Activated CD4-positive, alpha-beta T cell treated with anti-CD3 and anti-CD28 coated beads, Interleukin-2, amount 50 U/mL, for 48 hours (primary cell): ENCODE measurements around the gene AGTPBP1.

ENCODE experiments used
- DNase-seq, 2 experiments: peaks; one replicate each; pipeline ENCODE4 v3.0.0-alpha.2; 2020

AGTPBP1 gene

DNA sequence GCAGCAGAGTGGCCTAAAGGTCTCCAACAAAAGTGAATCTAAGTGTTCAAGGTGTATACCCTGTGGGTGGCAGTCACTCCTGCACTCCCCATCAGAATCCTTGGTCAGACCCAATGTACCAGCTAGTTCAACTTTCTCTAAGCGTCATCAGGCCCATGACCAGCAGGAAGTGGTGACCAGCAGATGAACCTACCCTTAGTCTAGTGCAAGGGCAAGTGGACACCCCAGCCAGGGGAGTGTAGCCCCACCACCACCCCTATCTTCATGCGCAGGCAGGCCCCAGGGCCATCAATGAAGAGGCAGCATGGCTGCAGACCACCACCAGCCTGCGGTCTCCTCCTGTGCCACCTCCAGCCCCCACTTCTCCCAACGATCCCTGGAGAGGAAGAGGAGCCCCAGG is 213.1 kb downstream of the AGTPBP1 start:
- DNase-seq, result no peak

- DNase-seq, result no peak
Observed at GRCh38 chr9:85528142-85528541, 213.6 kb downstream of the AGTPBP1 start.

- no peak for DNase-seq
Observed at GRCh38 chr9:85527331-85528020, 214.3 kb downstream of the AGTPBP1 start.

- no peak for DNase-seq
Observed at GRCh38 chr9:85524531-85524930, 217.2 kb downstream of the AGTPBP1 start.

- DNase-seq, result no peak
Observed at GRCh38 chr9:85523202-85523601, 218.6 kb downstream of the AGTPBP1 start.

DNA sequence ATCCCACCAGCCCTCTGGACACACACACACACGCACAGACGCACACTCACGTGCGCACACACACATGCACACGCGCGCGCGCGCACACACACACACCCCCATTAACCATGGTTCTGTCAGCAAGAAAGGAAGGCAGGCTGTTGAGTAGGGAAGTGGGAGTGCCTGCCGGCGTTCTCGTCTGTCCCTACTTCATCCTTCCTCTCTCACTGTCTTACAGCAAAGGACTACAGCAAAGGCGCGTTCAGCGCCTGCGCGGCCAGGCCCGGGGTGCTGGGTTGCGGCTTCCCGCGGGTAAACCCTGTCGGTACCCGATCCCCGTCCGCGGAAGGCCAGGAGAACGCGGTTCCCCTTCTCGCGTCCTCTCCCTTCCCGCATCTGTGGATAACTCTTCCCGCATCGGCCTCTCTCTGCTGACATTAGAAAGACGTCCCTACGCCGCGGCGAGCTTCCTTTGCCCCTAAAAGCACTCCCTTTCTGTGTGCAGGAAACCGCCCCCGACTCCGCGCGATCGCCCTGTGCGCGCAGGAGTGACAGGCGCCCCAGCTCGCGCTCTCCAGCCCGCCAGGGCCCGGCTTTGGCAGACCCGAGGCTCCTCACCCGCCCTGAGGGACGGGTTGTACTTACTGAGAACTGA is 219.2 kb downstream of the AGTPBP1 start:
- DNase-seq, result peak; percentile 18 to 37

GRCh38 chr9:85521371-85522197 is 220.2 kb downstream of the AGTPBP1 start:
- DNase-seq, result no peak

DNA sequence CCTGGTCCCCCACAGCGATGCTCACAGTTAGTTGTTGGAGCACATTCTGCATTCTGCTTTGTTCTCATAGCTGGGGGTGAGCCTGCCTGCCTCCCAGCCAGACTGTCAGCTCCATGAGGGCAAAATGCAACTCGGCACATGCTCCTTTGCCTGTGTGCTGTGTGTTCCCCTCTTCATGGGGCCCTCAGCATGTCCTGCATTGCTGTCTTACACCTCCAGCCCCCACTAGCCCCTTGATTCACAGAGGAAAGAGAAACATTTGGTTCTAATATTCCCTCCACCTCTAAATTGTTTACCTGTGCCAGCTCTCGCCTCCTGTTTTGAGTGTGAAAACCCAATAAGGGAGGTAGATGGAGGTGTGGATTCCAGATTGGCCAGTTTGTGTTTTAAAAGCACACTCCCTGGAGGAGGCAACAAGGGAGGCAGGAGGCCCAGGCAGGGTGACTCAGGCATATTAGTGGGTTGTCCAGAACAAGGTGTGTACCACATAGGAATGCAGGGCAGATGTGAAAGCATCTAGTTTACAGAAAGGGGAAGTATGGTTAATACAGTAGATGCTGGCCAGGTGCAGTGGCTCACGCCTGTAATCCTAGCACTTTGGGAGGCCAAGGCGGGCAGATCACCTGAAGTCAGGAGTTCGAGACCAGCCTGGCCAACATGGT is 224.6 kb downstream of the AGTPBP1 start:
- no peak for DNase-seq

DNA sequence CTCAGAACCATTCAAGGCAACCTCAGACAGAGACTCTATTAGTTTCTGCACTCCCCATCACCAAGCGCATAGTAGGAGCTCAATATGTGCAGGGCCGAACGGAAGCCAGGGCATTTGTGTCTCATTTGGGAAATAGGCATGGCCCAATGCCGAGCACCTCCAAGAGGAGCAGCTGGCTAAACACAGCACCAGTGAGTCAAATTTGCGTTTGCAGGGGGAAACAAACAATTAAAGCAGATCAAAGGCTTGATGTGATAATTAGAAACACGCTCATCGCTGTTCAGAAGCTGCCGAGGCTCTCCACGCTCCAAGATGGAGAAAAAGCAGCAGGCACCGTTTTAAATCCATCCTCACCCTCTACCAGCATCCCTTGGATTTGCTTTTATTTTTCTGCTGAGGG is 225.3 kb downstream of the AGTPBP1 start:
- no peak for DNase-seq

DNA sequence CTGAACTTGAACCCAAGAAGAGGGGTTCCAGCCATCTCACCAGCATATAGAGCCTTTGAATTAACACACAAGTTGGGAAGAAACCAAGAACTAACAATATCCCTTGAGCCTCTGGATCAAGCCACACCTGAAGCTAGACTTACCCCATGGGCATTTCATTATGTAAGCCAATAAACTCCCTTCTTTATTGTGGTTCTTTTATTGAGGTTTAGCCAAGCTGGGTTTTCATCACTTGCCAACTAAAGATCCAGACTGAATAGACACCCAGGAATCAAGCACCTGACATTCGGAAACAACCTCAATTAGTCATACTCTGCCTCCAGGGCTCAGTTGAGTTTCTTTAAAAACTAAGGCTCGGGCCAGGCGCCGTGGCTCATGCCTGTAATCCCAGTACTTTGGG is 226.7 kb downstream of the AGTPBP1 start:
- no peak for DNase-seq

GRCh38 chr9:85514256-85514655 is 227.5 kb downstream of the AGTPBP1 start:
- no peak for DNase-seq

DNA sequence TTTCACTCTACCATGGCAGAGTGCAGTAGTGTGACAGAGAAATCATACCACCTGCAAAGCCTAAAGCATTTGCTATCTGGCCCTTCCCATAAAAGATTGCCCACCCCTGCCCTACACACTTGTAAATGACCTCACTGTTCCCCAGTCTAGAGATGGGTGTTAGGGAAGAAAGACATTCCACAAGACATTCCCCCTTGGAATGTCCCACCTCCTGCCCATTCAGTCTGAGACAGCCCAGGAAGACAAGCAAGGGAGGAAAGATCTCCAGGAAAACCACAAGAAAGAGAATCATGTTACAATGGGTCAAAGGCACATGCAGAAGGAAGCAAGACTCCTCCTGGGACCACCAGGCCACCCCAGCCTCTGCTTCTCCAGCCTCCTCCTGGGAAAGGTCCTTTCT is 230.0 kb downstream of the AGTPBP1 start:
- no peak for DNase-seq

- DNase-seq, result no peak
Observed at GRCh38 chr9:85510830-85511504, 230.8 kb downstream of the AGTPBP1 start.

DNA sequence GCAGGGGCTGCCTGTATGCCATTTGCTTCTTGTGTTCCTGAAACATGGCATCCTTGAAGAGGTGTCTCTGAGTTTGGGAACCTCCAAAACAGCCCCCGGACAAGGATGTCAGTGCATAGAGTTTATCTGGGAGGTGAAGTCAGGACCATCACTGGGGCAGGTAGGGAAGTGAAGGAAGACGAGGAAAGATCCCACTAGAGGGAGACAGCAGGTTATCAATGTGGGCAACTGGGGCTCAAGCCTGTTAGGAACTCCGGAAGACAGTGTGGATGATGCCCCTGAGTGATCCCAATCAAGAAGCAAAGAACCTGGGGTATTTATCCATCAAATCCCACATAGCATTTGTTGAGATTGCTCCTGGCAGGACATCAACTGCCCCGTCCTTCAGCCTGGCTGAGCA is 233.1 kb downstream of the AGTPBP1 start:
- no peak for DNase-seq

GRCh38 chr9:85505612-85506011 is 236.1 kb downstream of the AGTPBP1 start:
- no peak for DNase-seq

DNA sequence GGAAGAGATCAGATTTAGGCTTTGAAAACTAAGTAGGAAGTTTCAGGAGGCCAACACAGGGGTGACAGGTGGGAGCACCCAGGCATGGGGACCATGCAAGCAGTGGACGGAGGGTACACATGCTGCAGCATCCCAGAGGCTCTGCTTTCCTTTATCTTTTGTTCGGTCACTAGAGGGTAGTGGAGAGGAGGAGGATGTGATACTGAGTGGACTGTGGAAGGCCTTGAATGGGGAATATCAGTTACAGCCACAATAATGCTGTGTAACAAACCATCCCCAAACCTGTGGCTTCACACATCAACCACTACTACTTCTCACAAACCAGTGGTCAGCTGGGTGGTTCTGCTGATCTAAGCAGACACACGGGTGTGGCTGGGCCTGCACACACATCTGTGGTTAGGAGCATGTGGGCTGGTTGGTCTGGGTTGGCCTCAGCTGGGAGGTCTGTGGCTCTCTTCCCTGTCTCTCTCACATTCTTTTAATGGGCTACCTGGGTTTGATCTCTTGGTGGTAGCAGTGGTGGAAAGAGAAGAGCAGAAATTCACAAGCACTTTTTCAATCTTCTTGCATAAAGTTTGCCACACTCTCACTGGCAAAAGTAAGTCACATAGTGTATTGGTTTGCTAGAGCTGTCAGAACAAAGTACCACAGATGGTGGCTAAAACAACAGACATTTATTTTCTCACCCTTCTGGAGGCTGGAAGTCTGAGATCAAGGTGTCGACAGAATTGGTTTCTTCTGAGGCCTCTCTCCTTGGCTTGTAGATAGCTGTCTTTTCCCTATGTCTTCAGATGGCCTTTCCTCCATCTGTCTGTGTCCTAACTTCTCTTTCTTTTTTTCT is 238.7 kb downstream of the AGTPBP1 start:
- no peak for DNase-seq

GRCh38 chr9:85501882-85502281 is 239.9 kb downstream of the AGTPBP1 start:
- no peak for DNase-seq

DNA sequence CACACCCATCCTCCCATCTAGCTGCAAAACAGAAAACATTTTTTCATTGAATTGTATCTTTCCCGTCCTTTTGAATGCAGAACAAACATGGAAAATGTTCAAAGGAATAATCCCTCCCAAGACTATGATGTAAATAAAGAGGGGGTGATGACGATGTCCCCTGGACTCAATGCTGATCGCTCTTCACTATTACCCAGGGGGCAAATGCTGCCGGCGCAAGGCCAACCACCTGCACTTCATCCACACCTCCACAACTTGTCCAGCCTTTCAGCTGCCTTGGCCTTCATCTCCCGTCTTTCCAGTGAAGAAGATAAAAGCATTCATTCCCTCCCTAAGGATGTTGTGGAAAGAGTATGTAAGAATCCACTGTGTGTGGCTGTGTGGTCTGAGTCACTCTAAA is 240.3 kb downstream of the AGTPBP1 start:
- DNase-seq, result no peak
